HUES64 (cell line): ENCODE data around the gene ATP6V1G2.
"Not testable (repeated sequence)": the region's sequence is repeated elsewhere in the genome, so short reads cannot be mapped to it uniquely, and the experiment has no call there.

Experiments used
- H3K27ac ChIP-seq: 2 replicates; pipeline ENCODE4 v1.7.0; 2013; ENCODE audit warnings: low read depth, low read length, inconsistent platforms
- H3K27me3 ChIP-seq: 2 replicates; pipeline ENCODE4 v1.6.1; 2013; ENCODE audit warnings: mild to moderate bottlenecking, low read length; ENCODE audit not compliant: insufficient read depth
- H3K36me3 ChIP-seq: 2 replicates; pipeline ENCODE4 v1.6.1; 2013; ENCODE audit warnings: mild to moderate bottlenecking, low read length; ENCODE audit not compliant: insufficient read depth
- H3K4me1 ChIP-seq: 2 replicates; pipeline ENCODE4 v1.6.1; 2013; ENCODE audit warnings: mild to moderate bottlenecking, low read length, moderate library complexity; ENCODE audit not compliant: insufficient read depth
- H3K4me3 ChIP-seq: 2 replicates; pipeline ENCODE4 v1.5.1; 2013; ENCODE audit warnings: mild to moderate bottlenecking, low read length, moderate library complexity
- H3K9ac ChIP-seq: 2 replicates; pipeline ENCODE4 v1.6.1; 2013; ENCODE audit warnings: mild to moderate bottlenecking, low read depth, low read length
- H3K9me3 ChIP-seq: 2 replicates; pipeline ENCODE4 v1.6.1; 2013; ENCODE audit warnings: low read depth, low read length; ENCODE audit not compliant: insufficient read depth
- WGBS: fragments of 150-250, 120-280 bp; methylation state at CpG from one replicate; pipeline ENCODE4 v1.1.7; 2013; ENCODE audit warnings: missing lambda C conversion rate; 5-methylcytosine and 5-hydroxymethylcytosine counted together

Gene ATP6V1G2

DNA sequence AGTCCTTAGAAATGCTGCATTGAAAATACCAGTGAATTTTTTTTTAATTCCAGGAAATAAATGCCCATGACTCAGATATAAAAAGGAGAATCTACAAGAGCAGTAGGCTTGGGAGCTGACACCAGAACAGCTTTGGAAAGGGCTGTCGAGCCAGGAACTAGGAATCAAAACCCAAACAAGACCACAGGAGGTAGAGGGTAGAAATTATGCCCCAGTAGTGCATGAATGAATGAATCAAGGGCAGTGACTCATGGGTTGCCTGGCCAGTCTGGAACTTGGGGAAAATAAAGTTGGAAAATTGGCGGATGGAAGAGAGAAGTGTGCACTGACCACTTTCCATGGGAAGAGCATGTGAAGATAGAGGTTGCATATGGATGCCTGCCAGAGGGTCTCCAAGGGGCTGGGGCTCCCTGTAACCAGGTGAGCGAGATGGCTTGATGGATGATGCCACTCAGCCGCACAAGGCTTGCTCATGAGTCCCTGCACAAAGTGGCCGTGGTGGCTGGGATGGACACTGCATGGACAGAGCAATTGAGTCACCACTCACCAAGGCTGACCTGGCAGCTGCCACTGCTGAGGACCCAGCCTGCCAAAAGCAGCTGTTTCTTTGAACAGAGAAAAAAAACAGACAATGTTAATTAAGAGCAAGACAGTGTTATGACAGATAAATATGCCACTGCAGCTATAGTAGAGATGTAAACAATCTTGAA, 32.8 kb downstream of the ATP6V1G2 start:
- Histone ChIP-seq H3K9ac (no peak overlapping the region), H3K4me3 (no peak overlapping the region), H3K36me3 (peaks cover 11% of the 10 kb centered on the region), H3K9me3 (no peaks in the 10 kb centered on the region), H3K27me3 (no peaks in the 10 kb centered on the region), H3K4me1 (no peaks in the 10 kb centered on the region), H3K27ac (no peak overlapping the region)
- WGBS = 91% methylated on average over 5 of the region's 5 CpGs

- H3K4me1 ChIP-seq = no peaks in the 10 kb centered on the region
- H3K27me3 ChIP-seq = no peaks in the 10 kb centered on the region
- H3K27ac ChIP-seq = no peak overlapping the region
- H3K4me3 ChIP-seq = no peak overlapping the region
- no peak overlapping the region for H3K9ac ChIP-seq
- WGBS = 89% methylated on average over 4 of the region's 4 CpGs
- no peaks in the 10 kb centered on the region for H3K9me3 ChIP-seq
- peaks cover 28% of the 10 kb centered on the region for H3K36me3 ChIP-seq
Measured at GRCh38 chr6:31510007-31510406, 36.4 kb downstream of the ATP6V1G2 start.

GRCh38 chr6:31509036-31509435, 37.4 kb downstream of the ATP6V1G2 start:
- H3K4me1 ChIP-seq, H3K9me3 ChIP-seq, H3K9ac ChIP-seq, H3K27ac ChIP-seq, H3K27me3 ChIP-seq, H3K4me3 ChIP-seq: not testable (repeated sequence)
- peaks cover 28% of the 10 kb centered on the region for H3K36me3 ChIP-seq
- 55% methylated on average over 2 of the region's 2 CpGs for WGBS

- 0 out of 2 replicates have a peak, but pooled peaks cover 5% of the 10 kb centered on the region for H3K4me1 ChIP-seq
- no peak overlapping the region for H3K27ac ChIP-seq
- peaks cover 14% of the 10 kb centered on the region; the same call in 1 of the 2 replicates for H3K36me3 ChIP-seq
- no peak overlapping the region for H3K9ac ChIP-seq
- peaks cover 18% of the 10 kb centered on the region for H3K27me3 ChIP-seq
- no peaks in the 10 kb centered on the region for H3K9me3 ChIP-seq
- H3K4me3 ChIP-seq = no peak overlapping the region
Measured at GRCh38 chr6:31502586-31502985, 43.8 kb downstream of the ATP6V1G2 start.

GRCh38 chr6:31499648-31500047, 46.8 kb downstream of the ATP6V1G2 start:
- not testable (repeated sequence) for H3K9me3 ChIP-seq, H3K27ac ChIP-seq, H3K36me3 ChIP-seq, H3K9ac ChIP-seq
- Histone ChIP-seq H3K4me3 (peak overlapping the region; percentile 72; the same call in 1 of the 2 replicates), H3K27me3 (peaks cover 47% of the 10 kb centered on the region), H3K4me1 (0 out of 2 replicates have a peak, but pooled peaks cover 13% of the 10 kb centered on the region)
- WGBS = no CpG with 5 or more reads among the region's 2 CpGs

DNA sequence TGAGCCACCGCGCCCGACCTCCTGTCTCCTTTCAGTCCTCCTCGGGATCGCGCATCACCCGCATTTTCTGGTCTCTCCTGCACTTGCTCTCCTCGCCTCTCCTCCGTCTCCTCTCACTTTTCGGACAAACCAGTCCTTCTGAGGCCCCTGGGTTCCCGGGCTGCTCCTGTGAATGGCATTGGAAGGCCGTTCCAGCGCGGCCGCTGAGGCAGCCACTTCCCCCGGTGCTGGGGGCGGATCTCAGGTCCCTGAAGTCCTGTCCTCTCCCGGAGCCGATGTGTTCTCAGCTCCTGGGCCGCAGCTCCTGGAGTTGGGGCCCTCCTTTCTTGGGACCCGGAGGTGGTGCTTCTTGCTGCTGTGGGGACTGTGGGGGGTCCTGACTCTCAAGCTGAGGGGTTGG, 47.7 kb downstream of the ATP6V1G2 start:
- H3K27ac ChIP-seq = no peak overlapping the region
- 0 out of 2 replicates have a peak, but pooled peaks cover 13% of the 10 kb centered on the region for H3K4me1 ChIP-seq
- H3K36me3 ChIP-seq = no peaks in the 10 kb centered on the region
- H3K4me3 ChIP-seq = peak overlapping the region; percentile 72
- 2% methylated on average over 21 of the region's 21 CpGs for WGBS
- H3K9me3 ChIP-seq = no peaks in the 10 kb centered on the region
- H3K27me3 ChIP-seq = peaks cover 55% of the 10 kb centered on the region
- no peak overlapping the region for H3K9ac ChIP-seq

GRCh38 chr6:31497531-31498476, 48.6 kb downstream of the ATP6V1G2 start, which contains the start of gene MICB:
Gene MICB (plus strand): TSS chr6:31498145. CDS start chr6:31498194, 49 bp downstream.
- Histone ChIP-seq H3K36me3 (no peaks in the 10 kb centered on the region), H3K9ac (peak within 1 kb of the TSS; percentile 61), H3K4me3 (peak within 1 kb of the TSS; percentile 72), H3K9me3 (no peaks in the 10 kb centered on the region), H3K27ac (no peak within 1 kb of the TSS), H3K27me3 (peaks cover 58% of the 10 kb centered on the region), H3K4me1 (0 out of 2 replicates have a peak, but pooled peaks cover 13% of the 10 kb centered on the region)
- 2% methylated on average over 63 of the region's 64 CpGs for WGBS

GRCh38 chr6:31496826-31497225, 49.6 kb downstream of the ATP6V1G2 start:
- H3K9ac ChIP-seq, H3K27ac ChIP-seq, H3K36me3 ChIP-seq, H3K9me3 ChIP-seq: not testable (repeated sequence)
- Histone ChIP-seq H3K27me3 (peaks cover 58% of the 10 kb centered on the region), H3K4me1 (0 out of 2 replicates have a peak, but pooled peaks cover 13% of the 10 kb centered on the region), H3K4me3 (peak overlapping the region; percentile 72; the same call in 1 of the 2 replicates)
- 68% methylated on average over 4 of the region's 4 CpGs for WGBS

DNA sequence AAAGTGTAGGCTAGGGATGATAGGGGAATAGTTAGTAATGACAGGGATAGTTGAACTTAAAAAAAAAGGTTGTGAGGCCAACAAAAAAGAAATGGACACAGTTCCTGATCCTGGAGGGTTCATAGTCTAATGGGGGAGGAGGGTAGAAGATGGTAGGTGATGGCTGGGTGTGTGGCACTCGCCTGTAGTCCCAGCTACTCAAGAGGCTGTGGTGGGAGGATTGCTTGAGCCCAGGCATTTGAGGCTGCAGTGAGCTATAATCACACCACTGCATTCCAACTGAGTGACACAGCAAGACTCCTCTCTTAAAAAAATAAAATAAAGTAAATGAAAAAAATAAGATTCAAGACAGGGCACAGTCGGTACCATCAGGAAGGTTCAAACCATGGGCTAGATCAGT, 50.8 kb downstream of the ATP6V1G2 start:
- no peak overlapping the region for H3K9ac ChIP-seq
- H3K4me1 ChIP-seq = 0 out of 2 replicates have a peak, but pooled peaks cover 8% of the 10 kb centered on the region
- WGBS = 76% methylated on average over 2 of the region's 2 CpGs
- peak overlapping the region; percentile 68 for H3K4me3 ChIP-seq
- H3K36me3 ChIP-seq = no peaks in the 10 kb centered on the region
- no peaks in the 10 kb centered on the region for H3K9me3 ChIP-seq
- peaks cover 58% of the 10 kb centered on the region for H3K27me3 ChIP-seq
- no peak overlapping the region for H3K27ac ChIP-seq
